Sigmoid colon (tissue), 4 donors: ENCODE measurements around the gene PAFAH2.

Experiments
- CTCF ChIP-seq, 4 experiments: fragments of 450-650 bp in 3 of 4; fragments of 200-600 bp in 1 of 4; IDR thresholded peaks; one replicate each; pipeline ENCODE4 v1.5.1; 2016 to 2019; ENCODE audit warnings: antibody characterized with exemption in 4 of 4, mild to moderate bottlenecking in 3 of 4, moderate library complexity in 2 of 4
- EP300 ChIP-seq, 4 donors: sonication (generic); formaldehyde crosslinking; IDR thresholded peaks; one replicate each; pipeline ENCODE4 v1.6.1; 2017; ENCODE audit warnings: antibody characterized with exemption in 4 of 4
- POLR2A ChIP-seq, 2 donors: fragments of 450-650 bp; IDR thresholded peaks; one replicate each; pipeline ENCODE4 v1.6.1; 2016; ENCODE audit warnings: antibody characterized with exemption in 2 of 2, mild to moderate bottlenecking in 2 of 2, moderate library complexity in 2 of 2
- POLR2AphosphoS5 ChIP-seq, 4 donors: sonication (generic); formaldehyde crosslinking; IDR thresholded peaks; one replicate each; pipeline ENCODE4 v1.6.1; 2017; ENCODE audit warnings: antibody characterized with exemption in 4 of 4

GRCh38 chr1:26032656-26033357 is 34.9 kb upstream of the PAFAH2 start:
- no peak for TF ChIP-seq POLR2A (IDR thresholded peaks at IDR 0.05)
- no peak for TF ChIP-seq POLR2AphosphoS5 (IDR thresholded peaks at IDR 0.05)
- TF ChIP-seq CTCF (IDR thresholded peaks at IDR 0.05), result no peak
- TF ChIP-seq EP300 (IDR thresholded peaks at IDR 0.05), result no peak
